Measurements from ENCODE around the gene GUK1.
"Not testable (repeated sequence)": the region's sequence is repeated elsewhere in the genome, so short reads cannot be mapped to it uniquely, and the experiment has no call there.

GUK1 gene

DNA sequence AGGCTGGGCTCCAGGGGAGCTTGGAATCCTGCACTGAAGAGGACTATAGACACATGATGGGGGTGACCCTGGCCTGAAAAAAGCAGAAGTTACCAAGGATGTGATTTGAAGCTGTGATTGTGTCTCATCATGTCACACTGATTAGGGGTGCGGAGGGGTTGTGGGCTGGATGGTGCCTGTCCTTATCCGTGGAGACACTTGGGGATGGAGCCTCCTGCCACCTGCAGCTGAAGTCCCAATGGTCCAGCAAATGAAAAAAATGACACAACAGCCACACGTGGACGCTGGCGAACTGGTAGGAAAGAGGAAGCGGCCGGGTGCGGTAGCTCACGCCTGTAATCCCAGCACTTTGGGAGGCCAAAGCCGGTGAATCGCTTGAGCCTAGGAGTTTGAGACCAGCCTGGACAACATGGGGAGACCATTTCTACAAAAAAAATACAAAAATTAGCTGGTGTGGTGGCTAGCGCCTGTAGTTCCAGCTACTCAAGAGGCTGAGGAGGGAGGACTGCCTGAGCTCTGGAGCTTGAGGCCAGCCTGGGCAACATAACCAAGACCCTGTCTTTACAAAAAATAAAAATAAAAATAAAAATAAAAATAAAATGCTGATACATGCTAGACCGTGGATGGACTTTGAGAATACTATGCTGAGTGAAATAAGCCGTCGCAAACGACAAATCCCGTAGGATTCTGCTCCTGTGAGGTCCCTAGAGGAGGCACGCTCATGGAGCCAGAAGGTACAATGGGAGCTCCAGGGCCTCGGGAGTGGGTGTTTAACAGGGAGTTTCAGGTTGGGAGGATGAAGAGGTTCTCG lies 24.7 kb downstream of the GUK1 start:
- DNase-seq = no peak

DNA sequence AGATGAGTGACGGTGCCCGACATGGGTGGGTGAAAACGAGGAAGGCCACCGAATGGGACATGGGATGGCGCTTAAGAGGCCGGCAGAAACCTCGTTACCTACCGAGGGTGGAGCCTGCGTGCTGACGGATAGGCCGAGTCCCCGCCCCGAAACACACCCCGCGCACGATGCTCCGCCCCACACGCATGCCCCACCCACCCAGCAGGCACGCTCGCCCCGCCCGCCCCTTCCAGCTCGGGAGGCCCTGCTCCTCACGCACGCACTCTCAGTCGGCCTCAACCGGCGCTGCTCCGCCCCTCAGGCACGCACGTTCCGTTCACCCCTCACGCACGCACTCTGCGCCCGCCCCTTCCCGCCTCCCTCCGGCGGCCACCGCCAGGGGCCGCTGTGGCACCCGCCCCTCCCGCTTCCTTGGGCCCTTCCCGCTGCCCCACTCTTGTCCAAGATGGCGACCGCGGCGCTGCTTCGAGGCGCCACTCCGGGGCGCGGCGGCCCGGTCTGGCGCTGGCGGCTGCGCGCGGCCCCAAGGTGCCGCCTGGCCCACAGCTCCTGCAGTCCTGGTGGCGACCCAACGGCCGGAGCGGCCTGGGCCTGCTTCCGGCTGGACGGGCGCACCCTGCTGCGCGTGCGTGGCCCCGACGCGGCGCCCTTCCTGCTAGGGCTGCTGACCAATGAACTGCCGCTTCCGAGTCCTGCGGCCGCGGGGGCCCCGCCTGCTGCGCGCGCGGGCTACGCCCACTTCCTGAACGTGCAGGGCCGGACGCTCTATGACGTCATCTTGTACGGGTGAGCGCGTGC lies 25.5 kb downstream of the GUK1 start, which contains the start of gene IBA57:
Gene IBA57, plus strand, starts transcription at position 433 of the 798 bp plus-strand sequence. Its CDS starts 13 bp downstream, at position 446.
- peak; percentile 96 for DNase-seq

DNA sequence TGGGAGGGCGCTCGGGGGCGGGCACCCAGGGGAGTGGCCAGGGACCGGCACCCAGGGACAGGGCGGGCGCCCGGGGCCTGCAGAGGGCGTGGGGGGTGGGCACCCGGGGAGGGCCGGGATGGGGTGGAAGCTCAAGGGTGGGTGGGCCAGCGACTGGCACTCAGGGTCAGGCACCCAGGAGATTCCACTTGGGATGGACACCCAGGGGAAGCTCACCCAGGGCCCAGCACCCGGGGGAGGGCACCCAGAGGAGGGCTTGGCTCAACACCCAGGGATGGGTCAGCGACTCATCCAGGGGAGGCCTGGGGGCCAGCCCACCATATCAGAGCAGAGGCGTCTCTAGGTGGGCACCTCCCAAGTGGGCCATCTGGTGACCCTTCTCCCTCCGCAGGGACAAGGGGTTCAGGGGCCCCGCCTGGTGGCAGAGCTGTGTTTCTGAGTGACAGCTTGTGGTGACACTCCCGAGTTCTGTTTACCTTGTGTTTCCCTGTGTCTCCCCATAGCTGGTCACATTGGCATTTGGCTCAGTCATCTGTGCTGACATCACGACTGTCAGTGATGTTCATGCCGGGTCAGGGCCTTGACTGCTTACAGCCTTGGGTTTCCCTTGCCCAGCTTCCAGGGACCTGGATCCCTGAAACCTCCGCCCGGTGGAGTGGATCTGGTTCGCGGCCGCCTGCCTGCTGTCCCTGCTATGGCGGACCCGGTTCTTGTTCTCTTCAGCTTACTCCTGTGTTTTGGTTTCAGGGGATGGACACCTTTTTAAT lies 26.3 kb downstream of the GUK1 start:
- DNase-seq = no peak

DNA sequence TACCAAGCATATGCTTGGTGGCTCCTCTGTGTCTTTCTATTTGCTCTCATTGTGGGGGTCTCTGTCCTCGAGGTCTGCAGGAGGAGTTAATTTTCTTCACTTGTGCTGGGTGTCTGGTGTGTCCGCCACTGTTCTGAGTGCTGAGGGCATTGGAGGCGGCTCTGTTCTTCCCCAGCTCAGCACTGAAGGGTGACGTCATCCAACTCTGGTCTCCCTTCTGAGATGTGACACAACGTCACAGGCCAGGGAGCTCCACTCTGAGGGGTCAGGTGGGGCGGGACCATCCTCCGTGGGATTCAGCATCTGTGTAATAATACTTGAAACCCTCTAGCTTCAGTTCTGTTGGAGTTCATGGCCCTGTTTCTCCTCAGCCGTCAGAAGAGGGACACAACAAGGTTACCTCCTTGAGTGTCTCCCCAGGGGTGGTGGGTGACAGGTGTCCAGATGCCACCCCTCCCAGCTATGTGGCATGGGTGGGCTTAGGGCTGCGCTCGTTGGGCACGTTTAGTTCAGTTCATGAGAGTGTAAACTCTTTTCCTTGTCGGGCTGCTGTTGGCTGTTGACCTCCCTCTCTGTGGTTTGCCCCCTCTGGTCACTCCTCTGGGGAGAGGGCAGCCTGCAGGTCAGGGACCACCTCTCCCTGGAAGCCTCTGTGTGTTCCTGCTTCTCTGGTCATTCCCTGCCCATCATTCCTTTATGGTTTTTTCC lies 28.6 kb downstream of the GUK1 start:
- no peak for DNase-seq

DNA sequence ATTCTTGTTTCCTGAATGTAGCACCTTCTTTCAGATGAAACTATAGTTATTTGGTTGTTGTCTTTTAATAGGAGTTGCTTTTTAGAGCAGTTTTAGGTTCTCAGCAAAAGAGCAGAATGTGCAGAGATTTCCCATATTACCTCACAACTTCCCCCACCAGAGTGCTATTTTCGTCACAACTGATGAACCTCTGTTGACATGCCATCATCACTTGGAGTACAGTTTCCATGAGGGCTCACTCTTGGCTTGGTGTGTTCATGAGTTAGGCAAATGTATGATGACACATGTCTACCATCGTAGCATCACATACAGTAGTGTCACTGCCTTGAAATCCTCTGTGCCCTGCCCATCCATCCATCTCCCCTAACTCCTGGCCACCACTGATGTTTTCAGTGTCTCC lies 29.3 kb downstream of the GUK1 start:
- no peak for DNase-seq

DNA sequence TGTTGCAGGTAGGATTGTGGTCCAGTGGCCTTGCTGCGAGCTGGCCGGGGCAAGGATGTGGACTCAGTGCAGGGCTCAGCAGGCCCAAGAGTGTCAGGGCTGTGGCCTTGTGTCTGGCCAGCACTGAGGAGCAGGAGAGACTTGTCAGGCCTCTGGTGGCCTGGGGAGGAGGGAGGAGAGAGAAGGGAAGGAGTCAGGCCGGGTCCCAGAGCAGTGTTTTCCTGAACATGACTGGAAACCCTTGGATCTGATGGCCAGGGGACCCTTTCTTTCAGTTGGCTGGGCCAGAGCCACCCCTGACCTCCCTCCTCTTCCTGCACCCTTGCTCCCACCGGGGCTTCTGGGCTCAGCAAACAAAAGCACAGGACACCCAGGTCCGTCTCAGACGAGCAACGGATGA lies 30.6 kb downstream of the GUK1 start:
- no peak for DNase-seq

DNA sequence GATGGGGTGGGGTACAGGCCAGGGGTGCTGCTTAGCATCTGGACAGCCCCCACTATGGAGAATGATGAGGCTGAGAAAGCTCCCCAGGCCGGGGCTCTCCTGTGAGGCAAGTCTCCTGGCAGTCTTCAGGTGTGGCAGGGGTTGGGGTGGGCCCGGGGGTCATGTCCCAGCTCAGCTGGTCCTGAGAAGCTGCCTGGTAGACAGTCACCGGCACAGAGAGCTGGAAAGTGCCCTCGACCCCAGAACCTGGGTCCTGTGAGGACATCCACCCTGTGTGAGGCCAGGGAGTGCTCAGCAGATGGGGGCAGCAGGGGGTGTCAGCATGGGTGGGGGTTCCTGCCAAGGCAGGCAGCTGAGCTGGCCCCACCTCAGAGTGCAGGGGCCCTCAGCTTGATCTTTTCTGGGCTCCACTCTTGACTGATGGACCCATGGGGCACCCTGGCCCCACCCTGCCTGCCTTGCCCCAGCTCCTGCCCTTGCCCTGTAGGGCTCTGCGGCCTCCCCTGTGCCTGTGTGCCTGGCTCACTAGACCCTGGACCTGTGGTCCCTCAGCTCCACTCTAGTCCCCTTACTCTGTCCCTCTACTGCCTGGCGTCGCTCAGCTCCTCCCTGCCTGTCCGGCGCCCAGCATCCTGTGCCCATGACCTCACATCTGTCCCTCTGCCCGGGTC lies 31.3 kb downstream of the GUK1 start:
- no peak for DNase-seq

DNA sequence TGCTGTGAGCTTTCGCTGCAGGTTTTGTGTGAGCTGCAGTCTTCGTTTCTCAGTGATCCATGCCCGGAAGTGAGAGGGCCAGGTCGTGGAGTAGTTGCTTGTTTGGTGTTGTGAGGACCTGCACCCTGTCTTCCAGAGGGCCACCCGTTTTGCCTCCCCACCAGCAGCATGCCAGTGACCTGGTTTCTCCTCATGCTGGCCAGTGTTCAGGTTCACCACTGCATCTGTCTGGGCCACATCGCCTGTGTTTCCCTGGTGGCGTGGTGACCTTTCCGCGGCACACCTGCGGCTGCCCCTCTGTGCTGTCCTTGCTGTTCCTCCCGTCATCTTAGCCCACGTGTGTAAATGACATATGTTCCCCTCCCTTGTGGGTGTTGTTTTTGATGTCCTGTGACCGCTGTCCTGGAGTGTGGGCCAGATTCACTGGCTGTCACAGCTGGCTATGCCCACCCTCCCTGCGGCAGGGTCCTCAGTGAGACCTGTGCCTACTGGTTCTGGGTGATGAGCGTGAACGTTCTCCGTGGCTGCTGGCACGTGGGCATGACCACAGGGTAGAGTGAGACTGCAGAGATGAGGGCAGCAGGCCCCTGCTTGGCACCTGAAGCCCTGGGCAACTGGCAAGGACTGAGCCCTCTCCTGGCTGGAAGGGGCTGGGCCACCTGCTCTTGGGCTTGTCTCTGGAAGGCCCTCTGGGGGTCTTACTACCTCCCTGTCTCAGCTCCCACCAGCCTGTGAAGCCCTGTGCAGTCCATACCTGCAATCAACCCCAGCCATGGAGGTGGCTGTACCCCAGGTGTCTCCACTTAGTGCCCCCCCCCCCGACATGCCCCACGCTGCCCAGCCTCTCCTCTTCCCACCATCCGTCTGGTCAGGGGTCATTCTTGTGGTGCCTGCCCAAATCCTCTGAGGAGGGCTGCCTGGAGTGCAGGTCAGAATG lies 32.8 kb downstream of the GUK1 start:
- DNase-seq = no peak

DNA sequence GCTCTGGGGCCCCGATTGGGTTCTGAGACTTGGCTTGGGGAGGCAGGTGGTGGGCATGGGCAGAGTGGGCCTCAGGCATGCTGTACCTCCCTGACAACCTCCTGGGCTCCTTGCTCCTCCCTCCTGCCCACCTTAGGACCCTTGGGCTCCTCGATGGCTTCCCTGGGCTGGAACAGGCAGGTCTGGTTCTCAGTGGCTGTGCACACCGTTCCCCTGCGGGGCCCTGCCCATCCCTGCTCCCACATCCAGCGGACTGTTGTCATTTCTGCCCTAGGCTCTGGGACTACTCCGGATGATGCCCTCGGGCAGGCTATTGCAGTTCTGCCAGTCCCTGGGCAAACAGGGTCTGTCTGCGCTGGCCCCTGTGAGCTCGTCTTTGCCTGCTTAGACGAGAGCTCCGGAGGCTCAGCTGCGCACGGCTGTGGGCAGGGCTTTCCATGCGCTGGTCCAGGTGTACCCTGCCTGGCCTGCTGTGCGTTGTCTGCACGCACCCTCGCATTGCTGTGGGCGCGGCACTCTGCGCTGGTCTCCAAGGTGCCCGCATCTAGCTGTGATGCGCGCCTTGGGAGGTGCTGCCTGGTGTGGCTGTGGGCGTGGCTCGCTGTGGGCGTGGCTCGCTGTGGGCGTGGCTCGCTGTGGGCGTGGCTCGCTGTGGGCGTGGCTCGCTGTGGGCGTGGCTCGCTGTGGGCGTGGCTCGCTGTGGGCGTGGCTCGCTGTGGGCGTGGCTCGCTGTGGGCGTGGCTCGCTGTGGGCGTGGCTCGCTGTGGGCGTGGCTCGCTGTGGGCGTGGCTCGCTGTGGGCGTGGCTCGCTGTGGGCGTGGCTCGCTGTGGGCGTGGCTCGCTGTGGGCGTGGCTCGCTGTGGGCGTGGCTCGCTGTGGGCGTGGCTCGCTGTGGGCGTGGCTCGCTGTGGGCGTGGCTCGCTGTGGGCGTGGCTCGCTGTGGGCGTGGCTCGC lies 33.7 kb downstream of the GUK1 start:
- not testable (repeated sequence) for DNase-seq

DNA sequence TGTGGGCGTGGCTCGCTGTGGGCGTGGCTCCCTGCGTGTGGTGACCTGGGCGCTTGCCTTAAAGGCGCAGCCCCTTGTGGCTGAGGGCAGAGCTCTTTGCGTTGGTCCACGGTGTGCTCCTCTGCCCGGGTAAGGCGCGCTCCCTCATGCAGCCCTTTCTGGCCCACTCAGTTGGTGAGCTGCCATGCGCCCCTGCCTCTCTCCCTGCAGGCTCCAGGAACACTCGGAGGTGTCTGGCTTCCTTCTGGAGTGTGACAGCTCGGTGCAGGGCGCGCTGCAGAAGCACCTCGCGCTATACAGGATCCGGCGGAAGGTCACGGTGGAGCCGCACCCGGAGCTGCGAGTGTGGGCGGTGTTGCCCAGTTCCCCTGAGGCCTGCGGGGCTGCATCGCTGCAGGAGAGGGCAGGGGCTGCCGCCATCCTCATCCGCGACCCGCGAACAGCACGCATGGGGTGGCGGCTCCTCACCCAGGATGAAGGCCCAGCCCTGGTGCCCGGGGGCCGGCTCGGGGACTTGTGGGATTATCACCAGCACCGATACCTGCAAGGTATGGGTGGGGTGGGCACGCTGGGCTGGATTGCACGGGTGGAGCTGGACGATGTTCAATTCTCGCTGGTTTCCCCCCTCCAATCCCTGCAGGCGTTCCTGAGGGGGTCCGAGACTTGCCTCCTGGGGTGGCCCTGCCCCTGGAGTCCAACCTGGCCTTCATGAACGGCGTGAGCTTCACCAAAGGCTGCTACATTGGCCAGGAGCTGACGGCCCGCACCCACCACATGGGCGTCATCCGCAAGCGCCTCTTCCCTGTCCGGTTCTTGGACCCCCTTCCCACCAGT lies 34.6 kb downstream of the GUK1 start:
- no peak for DNase-seq

DNA sequence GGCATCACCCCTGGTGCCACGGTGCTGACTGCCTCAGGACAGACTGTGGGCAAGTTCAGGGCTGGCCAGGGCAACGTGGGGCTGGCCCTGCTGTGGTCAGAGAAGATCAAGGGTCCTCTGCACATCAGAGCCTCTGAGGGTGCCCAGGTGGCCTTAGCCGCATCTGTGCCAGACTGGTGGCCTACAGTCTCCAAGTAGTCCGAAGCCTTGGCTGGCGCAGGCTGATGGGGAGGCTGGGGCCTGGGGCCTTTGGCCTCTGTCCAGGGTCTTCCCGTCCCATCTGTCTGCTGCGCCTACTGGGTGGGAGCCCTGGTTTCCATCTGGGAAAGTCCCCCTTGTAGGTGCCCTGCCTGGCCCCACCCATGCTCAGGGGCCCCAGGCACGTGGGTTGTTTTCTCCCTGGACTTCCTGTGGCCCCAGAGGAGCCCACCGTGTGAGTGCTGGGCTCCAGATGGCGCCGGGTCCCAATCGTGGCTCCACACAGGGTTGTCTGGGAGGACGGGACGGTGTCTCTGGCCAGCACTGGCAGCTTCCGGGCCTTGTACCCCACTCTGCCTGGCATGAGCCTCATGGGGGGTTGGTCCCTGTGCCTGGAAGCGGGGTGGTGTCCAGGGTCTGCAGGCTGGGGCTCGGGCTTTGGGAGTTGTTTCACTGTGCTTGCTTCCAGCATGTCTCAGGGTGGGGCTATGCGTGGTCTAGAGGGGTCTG lies 35.4 kb downstream of the GUK1 start:
- DNase-seq = no peak

DNA sequence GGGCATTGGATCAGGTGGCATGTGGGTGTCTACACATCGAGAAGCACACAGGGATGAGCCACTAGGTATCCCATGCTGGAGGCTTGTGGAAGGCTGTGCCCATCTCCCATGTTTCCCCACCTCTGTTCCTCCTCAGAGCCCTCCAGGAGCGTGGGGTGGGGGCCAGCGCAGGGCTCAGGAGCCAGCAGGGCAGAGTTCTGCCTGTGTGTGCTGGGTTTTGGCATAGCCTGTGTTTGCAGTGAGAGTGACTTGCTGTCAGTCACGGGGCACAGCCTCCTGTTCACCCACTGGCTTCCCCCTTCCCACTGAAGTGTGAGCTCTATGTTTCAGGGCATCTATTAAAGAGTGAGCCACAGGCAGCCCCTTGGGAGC lies 35.9 kb downstream of the GUK1 start:
- no peak for DNase-seq

DNA sequence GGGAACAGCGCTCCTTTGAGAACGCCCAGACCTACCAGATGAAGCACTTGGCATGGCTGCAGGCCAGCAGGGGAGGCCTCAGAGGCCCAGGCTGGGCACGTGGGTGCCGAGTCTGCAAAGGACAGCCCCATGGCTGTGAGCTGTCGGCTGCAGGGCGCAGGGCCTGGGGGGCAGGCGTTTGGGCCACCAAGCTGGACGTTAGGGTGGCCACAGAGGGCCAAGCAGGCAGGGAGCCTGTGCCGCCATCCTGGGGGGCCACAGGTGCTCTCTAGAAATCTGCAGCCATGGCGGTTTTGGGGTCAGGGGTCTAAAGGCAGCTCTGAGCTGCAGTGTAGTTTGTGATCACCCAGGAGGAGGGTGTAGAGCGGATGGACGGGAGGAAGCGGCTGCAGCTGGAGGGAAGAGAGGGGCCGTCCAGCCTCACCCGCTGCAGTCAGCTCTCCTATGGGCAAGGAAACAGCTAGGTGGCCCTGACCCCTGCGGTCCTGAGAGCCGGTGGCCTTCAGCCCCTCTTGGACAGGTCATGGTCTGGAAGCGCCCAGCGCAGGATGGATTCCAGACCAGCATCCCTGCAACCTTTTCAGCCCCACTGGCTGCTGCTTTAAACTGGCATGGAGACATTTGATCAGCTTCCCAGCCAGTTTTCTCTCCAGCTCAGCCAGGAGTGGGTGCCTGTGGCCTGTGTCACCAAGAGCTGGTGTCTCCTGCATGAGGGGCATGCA lies 36.5 kb downstream of the GUK1 start:
- DNase-seq = no peak

DNA sequence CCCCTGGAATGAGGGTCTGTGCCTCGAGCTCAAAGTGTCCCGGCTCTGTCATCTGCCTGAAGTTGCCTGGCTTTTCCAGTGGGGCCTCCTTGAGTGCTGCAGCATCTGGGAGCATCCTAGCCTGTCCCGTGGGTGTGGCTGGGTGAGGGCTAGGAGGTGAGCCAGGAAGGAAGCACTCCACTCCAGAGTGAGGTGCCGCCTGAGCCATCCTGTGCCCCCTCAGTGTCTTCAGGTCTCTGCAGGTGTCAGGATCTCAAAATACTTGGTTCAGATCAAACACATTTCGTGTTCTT lies 37.0 kb downstream of the GUK1 start:
- DNase-seq = no peak

DNA sequence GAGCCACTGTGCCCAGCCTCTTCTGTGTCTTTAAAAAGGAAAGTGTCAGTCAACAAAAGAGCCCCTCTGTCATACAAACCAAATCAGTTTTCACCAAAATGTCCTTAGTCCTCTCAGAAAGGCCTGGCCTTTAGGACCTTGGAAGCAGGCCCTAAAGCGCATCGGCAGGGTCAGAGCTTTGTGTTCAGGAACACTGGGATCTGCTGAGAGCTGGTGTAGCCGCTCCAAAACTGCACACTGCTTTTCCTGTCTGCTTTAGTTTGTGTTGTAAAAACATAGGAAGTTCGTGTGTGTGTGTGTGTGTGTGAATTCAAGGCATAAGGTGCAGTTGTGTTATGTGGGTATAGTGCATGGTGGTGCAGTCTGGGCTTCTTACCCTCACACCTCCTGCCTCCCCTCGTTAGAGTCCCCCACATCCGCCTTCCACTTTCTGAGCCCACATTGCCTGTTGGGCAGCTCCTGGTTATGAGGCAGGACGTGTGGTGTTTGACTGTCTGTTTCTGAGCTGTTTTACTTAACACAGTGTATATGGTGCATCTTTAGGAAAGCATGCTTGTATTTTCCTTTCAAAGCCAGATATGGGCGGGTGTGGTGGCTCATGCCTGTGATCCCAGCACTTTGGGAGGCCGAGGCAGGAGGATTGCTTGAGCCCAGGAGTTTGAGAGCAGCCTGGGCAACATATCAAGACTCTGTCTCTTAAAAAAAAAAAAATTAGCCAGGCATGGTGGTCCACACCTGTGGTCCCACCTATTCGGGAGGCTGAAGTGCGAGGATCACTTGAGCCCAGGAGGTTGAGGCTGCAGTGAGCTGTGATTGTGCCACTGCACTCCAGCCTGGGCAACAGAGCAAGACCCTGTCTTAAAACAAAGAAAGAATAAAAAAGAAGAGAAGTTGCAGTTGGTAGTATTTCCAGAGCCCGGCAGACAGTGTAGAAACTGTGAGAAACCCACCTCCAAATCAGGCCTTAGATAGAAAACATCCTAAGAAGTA lies 37.9 kb downstream of the GUK1 start:
- DNase-seq = no peak

Measured in DMS79 treated with DMSO at 0.1 percent for 48 hours (cell line).